ENCODE results near the gene DNAH2. TPM values are rescaled to one million over a fixed set of nuclear protein-coding genes. Genes with fewer than 3 reads are reported as not detected.

DNAH2 gene
- total and polyA plus RNA-seq, 2 of the 13 experiments (the other 11 are each of a cell fraction or from before 2014, with no cell fraction given) = not detected

DNA sequence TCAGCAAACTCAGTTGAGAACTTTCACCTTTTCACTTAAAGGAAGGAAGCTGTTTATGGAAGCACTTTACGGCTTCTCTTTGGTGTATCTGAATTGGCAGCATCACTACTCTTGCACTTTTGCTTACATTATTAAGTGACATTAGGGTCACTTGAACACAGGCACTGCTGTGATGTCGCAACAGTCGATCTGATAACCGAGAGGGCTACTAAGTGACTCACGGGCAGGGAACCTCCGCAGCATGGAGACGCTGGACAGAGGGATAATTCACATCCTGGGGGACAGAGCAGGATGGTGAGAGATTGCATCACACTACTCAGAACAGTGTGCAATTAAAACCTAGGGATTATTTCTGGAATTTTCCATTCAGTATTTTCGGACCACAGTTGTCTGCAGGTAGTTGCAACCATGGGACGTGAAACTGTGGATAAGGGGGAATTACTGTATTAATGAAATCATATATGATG, 56.5 kb downstream of the DNAH2 start (continued):
- TF ChIP-seq ZGPAT (CRISPR knock-in tag; IDR thresholded peaks at IDR 0.05) = peak; percentile 61
- no peak for TF ChIP-seq HMG20B (CRISPR knock-in tag; conservative IDR thresholded peaks at IDR 0.05)
- TF ChIP-seq HOXD1 (CRISPR knock-in tag; IDR thresholded peaks at IDR 0.05) = no peak
- TF ChIP-seq SALL1 (CRISPR knock-in tag; IDR thresholded peaks at IDR 0.05) = peak; percentile 69
- no peak for TF ChIP-seq ZC3H4 (CRISPR knock-in tag; IDR thresholded peaks at IDR 0.05; ENCODE audit: borderline replicate concordance)
- peak; percentile 23; the same call in 1 of the 2 replicates for TF ChIP-seq PATZ1 (CRISPR knock-in tag; IDR thresholded peaks at IDR 0.05)
- TF ChIP-seq MIXL1 (CRISPR knock-in tag; IDR thresholded peaks at IDR 0.05) = peak; percentile 51; the same call in 1 of the 2 replicates
- TF ChIP-seq ZSCAN12 (CRISPR knock-in tag; IDR thresholded peaks at IDR 0.05) = no peak
- TF ChIP-seq POLR2AphosphoS2 (IDR thresholded peaks at IDR 0.05; ENCODE audit: low read depth, low read length) = no peak
- TF ChIP-seq, protein P1, sequence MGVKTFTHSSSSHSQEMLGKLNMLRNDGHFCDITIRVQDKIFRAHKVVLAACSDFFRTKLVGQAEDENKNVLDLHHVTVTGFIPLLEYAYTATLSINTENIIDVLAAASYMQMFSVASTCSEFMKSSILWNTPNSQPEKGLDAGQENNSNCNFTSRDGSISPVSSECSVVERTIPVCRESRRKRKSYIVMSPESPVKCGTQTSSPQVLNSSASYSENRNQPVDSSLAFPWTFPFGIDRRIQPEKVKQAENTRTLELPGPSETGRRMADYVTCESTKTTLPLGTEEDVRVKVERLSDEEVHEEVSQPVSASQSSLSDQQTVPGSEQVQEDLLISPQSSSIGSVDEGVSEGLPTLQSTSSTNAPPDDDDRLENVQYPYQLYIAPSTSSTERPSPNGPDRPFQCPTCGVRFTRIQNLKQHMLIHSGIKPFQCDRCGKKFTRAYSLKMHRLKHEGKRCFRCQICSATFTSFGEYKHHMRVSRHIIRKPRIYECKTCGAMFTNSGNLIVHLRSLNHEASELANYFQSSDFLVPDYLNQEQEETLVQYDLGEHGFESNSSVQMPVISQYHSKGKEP (CRISPR knock-in tag; IDR thresholded peaks at IDR 0.05) = no peak
- TF ChIP-seq TFE3 (CRISPR knock-in tag; IDR thresholded peaks at IDR 0.05) = peak; percentile 50; the same call in 1 of the 2 replicates
- TF ChIP-seq, protein P2, sequence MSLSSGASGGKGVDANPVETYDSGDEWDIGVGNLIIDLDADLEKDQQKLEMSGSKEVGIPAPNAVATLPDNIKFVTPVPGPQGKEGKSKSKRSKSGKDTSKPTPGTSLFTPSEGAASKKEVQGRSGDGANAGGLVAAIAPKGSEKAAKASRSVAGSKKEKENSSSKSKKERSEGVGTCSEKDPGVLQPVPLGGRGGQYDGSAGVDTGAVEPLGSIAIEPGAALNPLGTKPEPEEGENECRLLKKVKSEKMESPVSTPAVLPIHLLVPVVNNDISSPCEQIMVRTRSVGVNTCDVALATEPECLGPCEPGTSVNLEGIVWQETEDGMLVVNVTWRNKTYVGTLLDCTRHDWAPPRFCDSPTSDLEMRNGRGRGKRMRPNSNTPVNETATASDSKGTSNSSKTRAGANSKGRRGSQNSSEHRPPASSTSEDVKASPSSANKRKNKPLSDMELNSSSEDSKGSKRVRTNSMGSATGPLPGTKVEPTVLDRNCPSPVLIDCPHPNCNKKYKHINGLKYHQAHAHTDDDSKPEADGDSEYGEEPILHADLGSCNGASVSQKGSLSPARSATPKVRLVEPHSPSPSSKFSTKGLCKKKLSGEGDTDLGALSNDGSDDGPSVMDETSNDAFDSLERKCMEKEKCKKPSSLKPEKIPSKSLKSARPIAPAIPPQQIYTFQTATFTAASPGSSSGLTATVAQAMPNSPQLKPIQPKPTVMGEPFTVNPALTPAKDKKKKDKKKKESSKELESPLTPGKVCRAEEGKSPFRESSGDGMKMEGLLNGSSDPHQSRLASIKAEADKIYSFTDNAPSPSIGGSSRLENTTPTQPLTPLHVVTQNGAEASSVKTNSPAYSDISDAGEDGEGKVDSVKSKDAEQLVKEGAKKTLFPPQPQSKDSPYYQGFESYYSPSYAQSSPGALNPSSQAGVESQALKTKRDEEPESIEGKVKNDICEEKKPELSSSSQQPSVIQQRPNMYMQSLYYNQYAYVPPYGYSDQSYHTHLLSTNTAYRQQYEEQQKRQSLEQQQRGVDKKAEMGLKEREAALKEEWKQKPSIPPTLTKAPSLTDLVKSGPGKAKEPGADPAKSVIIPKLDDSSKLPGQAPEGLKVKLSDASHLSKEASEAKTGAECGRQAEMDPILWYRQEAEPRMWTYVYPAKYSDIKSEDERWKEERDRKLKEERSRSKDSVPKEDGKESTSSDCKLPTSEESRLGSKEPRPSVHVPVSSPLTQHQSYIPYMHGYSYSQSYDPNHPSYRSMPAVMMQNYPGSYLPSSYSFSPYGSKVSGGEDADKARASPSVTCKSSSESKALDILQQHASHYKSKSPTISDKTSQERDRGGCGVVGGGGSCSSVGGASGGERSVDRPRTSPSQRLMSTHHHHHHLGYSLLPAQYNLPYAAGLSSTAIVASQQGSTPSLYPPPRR (CRISPR knock-in tag; IDR thresholded peaks at IDR 0.05; ENCODE audit: borderline replicate concordance) = peak; percentile 51; the same call in 1 of the 2 replicates
- no peak for TF ChIP-seq PCBP2 (optimal IDR thresholded peaks at IDR 0.05; ENCODE audit: low read depth, low read length, poor library complexity, severe bottlenecking)
- no peak for TF ChIP-seq ZNF776 (CRISPR knock-in tag; IDR thresholded peaks at IDR 0.05)
- TF ChIP-seq, protein P3, sequence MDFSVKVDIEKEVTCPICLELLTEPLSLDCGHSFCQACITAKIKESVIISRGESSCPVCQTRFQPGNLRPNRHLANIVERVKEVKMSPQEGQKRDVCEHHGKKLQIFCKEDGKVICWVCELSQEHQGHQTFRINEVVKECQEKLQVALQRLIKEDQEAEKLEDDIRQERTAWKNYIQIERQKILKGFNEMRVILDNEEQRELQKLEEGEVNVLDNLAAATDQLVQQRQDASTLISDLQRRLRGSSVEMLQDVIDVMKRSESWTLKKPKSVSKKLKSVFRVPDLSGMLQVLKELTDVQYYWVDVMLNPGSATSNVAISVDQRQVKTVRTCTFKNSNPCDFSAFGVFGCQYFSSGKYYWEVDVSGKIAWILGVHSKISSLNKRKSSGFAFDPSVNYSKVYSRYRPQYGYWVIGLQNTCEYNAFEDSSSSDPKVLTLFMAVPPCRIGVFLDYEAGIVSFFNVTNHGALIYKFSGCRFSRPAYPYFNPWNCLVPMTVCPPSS (IDR thresholded peaks at IDR 0.05) = no peak
- TF ChIP-seq MAZ (IDR thresholded peaks at IDR 0.05; ENCODE audit: borderline replicate concordance, low read depth, low read length) = no peak
- no peak for TF ChIP-seq MAZ (CRISPR knock-in tag; IDR thresholded peaks at IDR 0.05; ENCODE audit: low read depth)
- TF ChIP-seq ZNF331 (CRISPR knock-in tag; IDR thresholded peaks at IDR 0.05) = peak; percentile 76
